LNCaP clone FGC (cell line): ENCODE data around the gene RPL37.
"Not testable (repeated sequence)": the region's sequence is repeated elsewhere in the genome, so short reads cannot be mapped to it uniquely, and the experiment has no call there.

Experiments
- DNase-seq: peaks from one replicate; pipeline ENCODE4 v3.0.0-alpha.2; 2011; ENCODE audit warnings: low read depth
- H3K4me3 ChIP-seq: 2 replicates; pipeline ENCODE4 v1.5.1; 2011; ENCODE audit warnings: mild to moderate bottlenecking, low read depth, low read length, control low read depth
- CTCF ChIP-seq: IDR thresholded peaks from 2 replicates; pipeline ENCODE4 v1.5.1; 2012; ENCODE audit warnings: mild to moderate bottlenecking; ENCODE audit not compliant: control insufficient read depth, insufficient read depth; ENCODE audit errors: extremely low read depth

RPL37 gene

GRCh38 chr5:40873286-40873880 is 38.4 kb upstream of the RPL37 start:
- no peak for TF ChIP-seq CTCF
- DNase-seq, result no peak
- no peak overlapping the region for H3K4me3 ChIP-seq

DNA sequence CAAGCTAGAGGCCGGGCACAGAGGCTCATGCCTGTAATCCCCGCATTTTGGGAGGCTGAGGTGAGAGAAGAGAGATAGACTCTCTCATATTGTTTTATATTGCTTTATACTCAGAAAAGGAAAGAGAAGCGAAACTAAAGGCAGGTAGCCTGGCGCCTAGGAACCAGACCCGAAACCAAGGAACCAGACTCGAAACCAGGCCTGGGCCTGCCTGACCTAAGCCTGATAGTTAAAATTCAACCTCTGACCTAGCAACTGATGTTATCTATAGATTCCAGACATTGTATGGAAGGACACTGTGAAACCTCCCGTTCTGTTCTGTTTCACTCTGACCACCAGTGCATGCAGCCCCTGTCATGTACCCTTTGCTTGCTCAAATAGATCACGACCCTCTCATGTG is 37.2 kb upstream of the RPL37 start:
- DNase-seq, H3K4me3 ChIP-seq: not testable (repeated sequence)

DNA sequence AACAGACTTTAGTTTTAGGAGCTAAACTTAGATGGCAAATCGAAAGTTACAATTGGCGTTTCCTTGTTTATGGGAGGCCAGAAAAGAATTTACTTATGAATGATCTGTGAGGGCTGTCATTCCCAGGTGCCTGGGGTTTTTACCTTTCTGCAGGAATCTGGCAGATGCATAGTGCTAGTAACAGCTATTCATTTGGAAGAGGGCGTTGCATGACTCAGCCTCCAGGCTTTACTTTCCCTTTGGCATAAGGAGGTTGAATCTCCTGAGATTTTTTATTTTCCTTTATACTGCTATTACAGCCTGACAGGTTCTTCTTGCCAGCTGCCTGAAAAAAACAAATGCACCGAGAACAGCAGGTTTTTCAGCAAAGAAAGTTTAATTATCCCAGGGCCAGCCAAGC is 36.2 kb upstream of the RPL37 start:
- no peak for TF ChIP-seq CTCF
- H3K4me3 ChIP-seq, result no peak overlapping the region
- no peak for DNase-seq

DNA sequence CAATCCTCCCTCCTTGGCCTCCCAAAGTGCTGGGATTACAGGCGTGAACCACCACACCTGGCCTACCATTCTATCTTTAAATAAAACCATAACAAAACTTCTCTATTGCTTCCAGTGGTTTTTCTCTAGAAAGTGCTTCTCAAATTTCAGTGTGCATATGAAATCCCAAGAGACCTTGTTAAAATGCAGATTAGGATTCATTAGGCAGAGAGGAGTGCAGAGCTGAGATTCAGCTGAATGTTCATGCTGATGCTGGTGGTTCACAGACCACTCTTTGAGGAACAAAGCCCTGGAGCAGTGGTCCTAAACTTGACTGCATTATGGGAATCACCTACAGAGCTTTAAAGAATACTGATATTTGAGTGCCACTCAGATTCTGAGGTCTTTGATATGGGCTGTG is 34.4 kb upstream of the RPL37 start:
- no peak for TF ChIP-seq CTCF
- no peak for DNase-seq
- no peak overlapping the region for H3K4me3 ChIP-seq

GRCh38 chr5:40866844-40867243 is 31.8 kb upstream of the RPL37 start:
- no peak for DNase-seq

DNA sequence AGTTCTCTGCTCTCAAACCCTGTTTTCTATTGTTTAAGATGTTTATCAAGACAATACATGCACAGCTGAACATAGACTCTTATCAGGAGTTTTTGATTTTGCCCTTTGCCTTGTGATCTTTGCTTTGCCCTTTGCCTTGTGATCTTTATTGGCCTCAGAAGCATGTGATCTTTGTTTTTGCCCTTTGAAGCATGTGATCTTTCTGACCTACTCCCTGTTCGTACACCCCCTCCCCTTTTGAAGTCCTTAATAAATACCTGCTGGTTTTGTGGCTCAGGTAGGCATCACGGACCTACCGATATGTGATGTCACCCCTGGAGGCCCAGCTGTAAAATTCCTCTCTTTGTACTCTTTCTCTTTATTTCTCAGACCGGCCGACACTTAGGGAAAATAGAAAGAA is 30.0 kb upstream of the RPL37 start:
- DNase-seq, H3K4me3 ChIP-seq: not testable (repeated sequence)

More at GRCh38 chr5:40866844-40867243, 31.8 kb upstream of the RPL37 start:
- no peak overlapping the region for H3K4me3 ChIP-seq
- no peak for TF ChIP-seq CTCF

- no peak for DNase-seq
- no peak for TF ChIP-seq CTCF
- H3K4me3 ChIP-seq, result no peak overlapping the region
Observed at GRCh38 chr5:40860711-40861110, 25.7 kb upstream of the RPL37 start.

DNA sequence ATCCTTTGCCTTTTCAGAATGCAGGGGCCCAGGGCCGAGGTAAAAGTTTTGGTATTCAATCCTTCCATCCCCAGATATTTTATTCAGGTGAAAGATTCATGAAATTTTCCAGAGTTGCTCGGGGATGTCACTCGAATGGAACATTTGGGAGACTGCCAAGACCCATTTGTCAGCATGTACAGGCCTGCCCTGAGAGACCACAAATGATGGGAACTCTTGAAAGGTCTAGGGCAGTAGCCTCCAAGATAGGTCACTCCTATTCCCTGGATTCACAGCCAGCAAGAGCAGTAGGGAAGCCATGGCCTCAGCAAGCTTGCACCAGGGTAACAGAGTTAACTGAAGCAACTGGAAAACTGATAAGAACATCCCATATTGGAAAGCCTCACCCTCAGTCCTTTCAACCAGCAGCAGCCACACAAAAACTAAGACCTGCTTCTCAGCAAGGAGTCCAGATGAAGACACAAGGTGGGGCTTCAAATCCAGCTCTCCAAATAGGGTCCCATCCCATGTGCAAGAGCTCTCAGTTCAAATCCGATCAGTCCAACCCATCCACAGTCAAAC is 18.7 kb upstream of the RPL37 start:
- H3K4me3 ChIP-seq, result no peak overlapping the region
- no peak for DNase-seq
- TF ChIP-seq CTCF, result no peak
